Measurements from ENCODE around the gene PRDM16. TPM values are rescaled to one million over a fixed set of nuclear protein-coding genes. Genes with fewer than 3 reads are reported as not detected.

Gene PRDM16
- total RNA-seq, 1 experiment from 2014 or later: not detected

DNA sequence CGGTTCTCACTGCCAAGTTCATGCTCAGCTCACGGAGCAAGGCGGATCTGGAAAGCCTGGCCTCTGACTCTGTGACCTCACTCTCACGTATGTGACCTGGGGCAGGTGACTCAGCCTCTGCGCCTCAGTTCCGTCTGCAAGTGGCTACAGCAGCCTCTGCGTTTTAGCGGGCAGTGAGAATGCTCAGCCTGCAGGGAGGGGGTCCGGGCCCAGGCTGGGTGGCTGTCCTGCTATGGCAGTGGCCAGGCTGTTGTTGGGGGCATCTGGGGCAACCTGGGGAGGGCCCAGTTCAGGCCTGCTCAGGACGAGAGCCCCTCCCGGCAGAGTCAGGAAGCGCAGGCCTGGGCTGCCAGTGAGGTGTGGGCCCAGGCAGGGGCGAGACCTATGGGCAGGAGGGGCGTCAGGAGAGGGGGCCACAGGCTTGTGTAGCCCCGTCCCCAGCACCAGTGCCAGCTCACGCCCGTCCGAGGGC, 413.4 kb downstream of the PRDM16 start:
- CTCF ChIA-PET: interaction anchor here (0.7 to 9.9 kb wide), 9 partner anchors 10 to 138 kb away, joined by 3 to 198 read pairs (median 4); no protein-coding TSS in a partner anchor
- TF ChIP-seq, protein P1, sequence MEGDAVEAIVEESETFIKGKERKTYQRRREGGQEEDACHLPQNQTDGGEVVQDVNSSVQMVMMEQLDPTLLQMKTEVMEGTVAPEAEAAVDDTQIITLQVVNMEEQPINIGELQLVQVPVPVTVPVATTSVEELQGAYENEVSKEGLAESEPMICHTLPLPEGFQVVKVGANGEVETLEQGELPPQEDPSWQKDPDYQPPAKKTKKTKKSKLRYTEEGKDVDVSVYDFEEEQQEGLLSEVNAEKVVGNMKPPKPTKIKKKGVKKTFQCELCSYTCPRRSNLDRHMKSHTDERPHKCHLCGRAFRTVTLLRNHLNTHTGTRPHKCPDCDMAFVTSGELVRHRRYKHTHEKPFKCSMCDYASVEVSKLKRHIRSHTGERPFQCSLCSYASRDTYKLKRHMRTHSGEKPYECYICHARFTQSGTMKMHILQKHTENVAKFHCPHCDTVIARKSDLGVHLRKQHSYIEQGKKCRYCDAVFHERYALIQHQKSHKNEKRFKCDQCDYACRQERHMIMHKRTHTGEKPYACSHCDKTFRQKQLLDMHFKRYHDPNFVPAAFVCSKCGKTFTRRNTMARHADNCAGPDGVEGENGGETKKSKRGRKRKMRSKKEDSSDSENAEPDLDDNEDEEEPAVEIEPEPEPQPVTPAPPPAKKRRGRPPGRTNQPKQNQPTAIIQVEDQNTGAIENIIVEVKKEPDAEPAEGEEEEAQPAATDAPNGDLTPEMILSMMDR (IDR thresholded peaks at IDR 0.05; ENCODE audit: unreplicated experiment): peak; percentile 60
- Mint-ChIP-seq H3K27ac (ENCODE audit: low read depth, unreplicated experiment) (no peak overlapping the region), H3K36me3 (ENCODE audit: insufficient read depth, unreplicated experiment) (peaks cover 19% of the 10 kb centered on the region), H3K9me3 (ENCODE audit: unreplicated experiment) (no peaks in the 10 kb centered on the region), H3K4me1 (ENCODE audit: insufficient read depth, unreplicated experiment) (peaks cover 10% of the 10 kb centered on the region), H3K4me3 (ENCODE audit: unreplicated experiment) (no peak overlapping the region), H3K27me3 (ENCODE audit: insufficient read depth, unreplicated experiment) (no peaks in the 10 kb centered on the region)
- POLR2A ChIA-PET: interaction anchor here (1.5 to 2.0 kb wide), 4 partner anchors 9 to 48 kb away, joined by 3 to 17 read pairs (median 10); no protein-coding TSS in a partner anchor
- intact Hi-C loops (cut with micrococcal nuclease): no loop called here
- BruUV-seq (replicated peaks): no TSS peak
- DNase-seq (ENCODE audit: unreplicated experiment): peak; percentile 93

DNA sequence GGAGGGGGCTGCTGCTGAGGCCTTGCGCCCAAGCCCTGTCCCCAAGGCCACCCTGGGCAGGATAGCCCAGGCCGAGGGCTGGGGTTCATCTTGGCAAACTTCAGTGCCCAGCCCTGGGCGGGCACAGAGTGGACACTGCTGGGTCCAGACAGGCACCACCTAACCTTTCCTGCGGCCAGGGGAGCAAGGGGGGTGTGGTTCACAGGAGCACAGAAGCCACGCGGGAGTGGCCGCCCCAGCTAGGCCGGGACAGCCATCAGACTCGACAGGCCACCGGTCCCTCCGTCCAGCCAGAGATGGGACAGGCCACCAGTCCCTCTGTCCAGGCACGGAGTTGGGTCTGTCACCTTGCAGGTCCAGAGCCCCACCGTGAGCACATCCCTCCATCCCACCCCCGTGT, 414.4 kb downstream of the PRDM16 start:
- no peak overlapping the region for H3K4me3 Mint-ChIP-seq (ENCODE audit: unreplicated experiment)
- ChIA-PET CTCF (interaction anchor here (1.2 to 9.9 kb wide), 4 partner anchors 11 to 135 kb away, joined by 3 to 198 read pairs (median 10); no protein-coding TSS in a partner anchor), POLR2A (interaction anchor here (2.0 kb wide), 1 partner anchor 30 kb away, joined by 16 read pairs; no protein-coding TSS in a partner anchor)
- peaks cover under 1% of the 10 kb centered on the region for H3K9me3 Mint-ChIP-seq (ENCODE audit: unreplicated experiment)
- peak overlapping the region; percentile 79 for H3K27ac Mint-ChIP-seq (ENCODE audit: low read depth, unreplicated experiment)
- TF ChIP-seq, protein P1 (IDR thresholded peaks at IDR 0.05; ENCODE audit: unreplicated experiment): no peak
- no peak for DNase-seq (ENCODE audit: unreplicated experiment)
- no peaks in the 10 kb centered on the region for H3K27me3 Mint-ChIP-seq (ENCODE audit: insufficient read depth, unreplicated experiment)
- peaks cover 10% of the 10 kb centered on the region for H3K4me1 Mint-ChIP-seq (ENCODE audit: insufficient read depth, unreplicated experiment)
- intact Hi-C loops (cut with micrococcal nuclease): no loop called here
- H3K36me3 Mint-ChIP-seq (ENCODE audit: insufficient read depth, unreplicated experiment): peaks cover 15% of the 10 kb centered on the region
- no TSS peak for BruUV-seq (replicated peaks)

GRCh38 chr1:3483801-3484444, 414.9 kb downstream of the PRDM16 start:
- peak overlapping the region; percentile 33 for H3K4me3 Mint-ChIP-seq (ENCODE audit: unreplicated experiment)
- TF ChIP-seq, protein P1 (IDR thresholded peaks at IDR 0.05; ENCODE audit: unreplicated experiment): peak; percentile 97
- CTCF ChIA-PET: interaction anchor here (0.5 to 9.9 kb wide), 17 partner anchors 9 to 1311 kb away, joined by 3 to 198 read pairs (median 3); partner anchors contain the start of gene TPRG1L
- H3K4me1 Mint-ChIP-seq (ENCODE audit: insufficient read depth, unreplicated experiment): peaks cover 10% of the 10 kb centered on the region
- intact Hi-C loops (cut with micrococcal nuclease): loop anchor here (1.0 kb wide), 1 partner anchor 31 kb away; no protein-coding TSS in a partner anchor
- peak overlapping the region; percentile 79 for H3K27ac Mint-ChIP-seq (ENCODE audit: low read depth, unreplicated experiment)
- DNase-seq (ENCODE audit: unreplicated experiment): peak; percentile 72
- H3K36me3 Mint-ChIP-seq (ENCODE audit: insufficient read depth, unreplicated experiment): peaks cover 13% of the 10 kb centered on the region
- POLR2A ChIA-PET: interaction anchor here (3.0 kb wide), 1 partner anchor 31 kb away, joined by 20 read pairs; no protein-coding TSS in a partner anchor
- H3K27me3 Mint-ChIP-seq (ENCODE audit: insufficient read depth, unreplicated experiment): no peaks in the 10 kb centered on the region
- peaks cover 6% of the 10 kb centered on the region for H3K9me3 Mint-ChIP-seq (ENCODE audit: unreplicated experiment)
- BruUV-seq (replicated peaks): no TSS peak

DNA sequence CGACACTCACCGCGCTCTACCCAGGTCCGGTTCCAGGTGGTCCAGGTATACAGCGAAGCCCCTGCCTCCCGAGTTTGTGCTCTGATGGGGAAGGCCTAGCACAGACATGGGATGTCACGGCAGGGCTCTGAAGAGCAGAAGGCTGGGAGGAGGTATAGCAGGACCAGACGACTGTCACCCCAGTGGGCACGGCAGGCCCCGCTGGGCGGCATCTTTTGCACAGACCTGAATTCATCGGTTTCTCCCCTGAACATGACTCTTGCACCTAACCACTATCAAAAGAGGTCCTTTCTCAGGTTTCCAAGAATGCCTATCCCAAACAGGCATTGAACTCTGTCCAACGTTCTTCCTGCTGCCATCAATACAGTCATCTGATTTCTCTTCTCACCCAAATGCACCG, 416.0 kb downstream of the PRDM16 start:
- H3K36me3 Mint-ChIP-seq (ENCODE audit: insufficient read depth, unreplicated experiment): peaks cover 13% of the 10 kb centered on the region
- TF ChIP-seq, protein P1 (IDR thresholded peaks at IDR 0.05; ENCODE audit: unreplicated experiment): no peak
- no peaks in the 10 kb centered on the region for H3K27me3 Mint-ChIP-seq (ENCODE audit: insufficient read depth, unreplicated experiment)
- CTCF ChIA-PET: interaction anchor here (0.6 to 9.9 kb wide), 10 partner anchors 11 to 218 kb away, joined by 3 to 198 read pairs (median 4); partner anchors contain the start of gene TPRG1L
- H3K27ac Mint-ChIP-seq (ENCODE audit: low read depth, unreplicated experiment): no peak overlapping the region
- peaks cover 10% of the 10 kb centered on the region for H3K4me1 Mint-ChIP-seq (ENCODE audit: insufficient read depth, unreplicated experiment)
- POLR2A ChIA-PET: interaction anchor here (1.2 to 3.0 kb wide), 2 partner anchors 12 to 32 kb away, joined by 3 to 20 read pairs; no protein-coding TSS in a partner anchor
- peaks cover 10% of the 10 kb centered on the region for H3K9me3 Mint-ChIP-seq (ENCODE audit: unreplicated experiment)
- DNase-seq (ENCODE audit: unreplicated experiment): no peak
- intact Hi-C loops (cut with micrococcal nuclease): no loop called here
- BruUV-seq (replicated peaks): no TSS peak
- no peak overlapping the region for H3K4me3 Mint-ChIP-seq (ENCODE audit: unreplicated experiment)

Measured in MCF 10A (cell line).